ENCODE measurements around the gene BICD2. TPM values are rescaled to one million over a fixed set of nuclear protein-coding genes. Genes with fewer than 3 reads are reported as not detected.

Gene BICD2
- total RNA-seq, 1 donor from 2014 or later = 25.5 TPM

DNA sequence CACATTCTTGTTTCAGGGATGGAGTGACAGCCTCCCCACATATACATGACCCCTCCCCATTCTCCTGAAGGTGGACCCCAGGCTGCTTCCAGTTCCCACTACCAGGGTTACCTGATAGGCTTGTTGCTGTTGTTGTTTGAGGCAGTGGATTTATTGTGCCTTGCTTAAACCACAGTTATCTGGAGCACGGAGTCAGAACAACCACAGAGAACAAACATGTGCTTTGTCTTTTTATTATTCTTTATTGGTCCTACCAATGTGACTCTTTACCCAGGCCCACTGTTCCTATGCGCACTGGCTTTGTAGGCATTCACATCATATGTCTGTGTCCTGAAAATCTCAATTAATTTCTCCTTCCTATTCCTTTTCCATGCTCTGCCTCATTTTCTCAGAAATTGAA, 53.5 kb downstream of the BICD2 start:
- no peak overlapping the region for H3K4me3 Mint-ChIP-seq (ENCODE audit: low read depth)
- H3K9me3 Mint-ChIP-seq (ENCODE audit: low read depth) = no peaks in the 10 kb centered on the region
- no peaks in the 10 kb centered on the region for H3K27me3 Mint-ChIP-seq
- TF ChIP-seq, protein P1, sequence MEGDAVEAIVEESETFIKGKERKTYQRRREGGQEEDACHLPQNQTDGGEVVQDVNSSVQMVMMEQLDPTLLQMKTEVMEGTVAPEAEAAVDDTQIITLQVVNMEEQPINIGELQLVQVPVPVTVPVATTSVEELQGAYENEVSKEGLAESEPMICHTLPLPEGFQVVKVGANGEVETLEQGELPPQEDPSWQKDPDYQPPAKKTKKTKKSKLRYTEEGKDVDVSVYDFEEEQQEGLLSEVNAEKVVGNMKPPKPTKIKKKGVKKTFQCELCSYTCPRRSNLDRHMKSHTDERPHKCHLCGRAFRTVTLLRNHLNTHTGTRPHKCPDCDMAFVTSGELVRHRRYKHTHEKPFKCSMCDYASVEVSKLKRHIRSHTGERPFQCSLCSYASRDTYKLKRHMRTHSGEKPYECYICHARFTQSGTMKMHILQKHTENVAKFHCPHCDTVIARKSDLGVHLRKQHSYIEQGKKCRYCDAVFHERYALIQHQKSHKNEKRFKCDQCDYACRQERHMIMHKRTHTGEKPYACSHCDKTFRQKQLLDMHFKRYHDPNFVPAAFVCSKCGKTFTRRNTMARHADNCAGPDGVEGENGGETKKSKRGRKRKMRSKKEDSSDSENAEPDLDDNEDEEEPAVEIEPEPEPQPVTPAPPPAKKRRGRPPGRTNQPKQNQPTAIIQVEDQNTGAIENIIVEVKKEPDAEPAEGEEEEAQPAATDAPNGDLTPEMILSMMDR (IDR thresholded peaks at IDR 0.05; ENCODE audit: unreplicated experiment) = no peak
- H3K36me3 Mint-ChIP-seq (ENCODE audit: insufficient read depth) = peaks cover 14% of the 10 kb centered on the region
- no peak for DNase-seq (ENCODE audit: low spot score, unreplicated experiment)
- H3K4me1 Mint-ChIP-seq (ENCODE audit: low read depth) = peaks cover 1% of the 10 kb centered on the region
- no peak overlapping the region for H3K27ac Mint-ChIP-seq

DNA sequence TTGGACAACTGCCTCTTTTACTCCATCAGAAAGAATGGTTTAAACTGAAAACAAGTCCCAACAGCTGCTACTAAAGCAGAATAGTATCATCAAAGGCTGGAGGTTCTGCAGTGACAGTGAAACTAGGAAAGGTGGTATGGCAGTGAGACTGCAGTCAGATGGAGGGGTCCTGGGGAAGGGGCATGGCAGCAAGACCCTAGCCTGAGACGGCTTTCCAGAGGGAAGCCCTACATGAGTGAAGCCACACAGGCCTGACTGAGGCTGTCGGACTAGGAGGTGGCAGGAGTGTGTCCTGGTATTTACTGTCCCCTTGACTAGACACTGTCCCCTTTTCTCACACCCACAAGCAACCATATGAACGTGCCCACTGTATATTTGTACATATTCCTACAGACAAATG, 54.3 kb downstream of the BICD2 start:
- Mint-ChIP-seq H3K4me3 (ENCODE audit: low read depth) (no peak overlapping the region), H3K9me3 (ENCODE audit: low read depth) (no peaks in the 10 kb centered on the region), H3K4me1 (ENCODE audit: low read depth) (peaks cover 1% of the 10 kb centered on the region), H3K36me3 (ENCODE audit: insufficient read depth) (peaks cover 15% of the 10 kb centered on the region), H3K27ac (peak overlapping the region; percentile 35), H3K27me3 (no peaks in the 10 kb centered on the region)
- DNase-seq (ENCODE audit: low spot score, unreplicated experiment) = no peak
- TF ChIP-seq, protein P1 (IDR thresholded peaks at IDR 0.05; ENCODE audit: unreplicated experiment) = no peak

DNA sequence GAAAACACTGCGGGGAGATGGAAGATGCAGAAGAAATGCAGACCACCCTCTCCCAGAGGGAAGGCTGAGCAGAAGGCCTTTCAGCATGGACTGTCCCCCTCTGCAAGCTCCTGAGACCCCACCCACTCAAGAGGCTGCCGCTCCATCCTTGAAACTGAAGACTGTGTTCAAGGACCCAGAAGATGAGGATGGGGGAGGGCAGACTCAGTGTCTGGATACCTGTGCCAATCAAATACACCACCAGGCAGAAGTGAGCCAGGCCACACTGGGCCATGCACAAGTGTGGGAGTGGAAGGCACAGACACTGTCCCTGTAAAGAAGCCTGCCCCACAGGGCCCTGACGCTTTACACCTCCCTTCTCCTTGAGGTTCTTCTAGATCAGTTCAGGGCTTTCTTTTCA, 54.7 kb downstream of the BICD2 start:
- no peak overlapping the region for H3K4me3 Mint-ChIP-seq (ENCODE audit: low read depth)
- peaks cover 15% of the 10 kb centered on the region for H3K36me3 Mint-ChIP-seq (ENCODE audit: insufficient read depth)
- no peaks in the 10 kb centered on the region for H3K27me3 Mint-ChIP-seq
- no peaks in the 10 kb centered on the region for H3K9me3 Mint-ChIP-seq (ENCODE audit: low read depth)
- TF ChIP-seq, protein P1 (IDR thresholded peaks at IDR 0.05; ENCODE audit: unreplicated experiment) = no peak
- no peak for DNase-seq (ENCODE audit: low spot score, unreplicated experiment)
- H3K4me1 Mint-ChIP-seq (ENCODE audit: low read depth) = peaks cover 1% of the 10 kb centered on the region
- H3K27ac Mint-ChIP-seq = peak overlapping the region; percentile 35

DNA sequence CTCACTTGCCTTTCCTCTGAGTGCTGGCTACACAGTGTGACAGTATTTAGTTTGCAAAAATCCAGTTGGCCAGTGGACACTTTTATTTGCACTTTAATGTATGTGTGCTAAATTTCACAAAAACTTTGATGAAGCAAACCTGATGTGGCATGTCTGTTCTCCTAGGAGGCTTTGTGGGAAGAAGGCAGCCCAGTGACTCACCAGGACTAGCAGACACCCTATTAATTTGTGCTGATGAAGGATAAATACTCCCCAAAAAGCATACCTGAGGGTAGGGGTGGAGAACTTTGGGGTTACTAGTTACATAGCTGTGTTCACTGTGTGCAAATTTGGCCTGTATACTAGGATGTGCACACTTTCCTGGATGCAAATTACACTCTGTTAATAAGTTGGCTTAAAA, 55.4 kb downstream of the BICD2 start:
- Mint-ChIP-seq H3K27me3 (no peaks in the 10 kb centered on the region), H3K4me1 (ENCODE audit: low read depth) (peaks cover 1% of the 10 kb centered on the region), H3K4me3 (ENCODE audit: low read depth) (no peak overlapping the region), H3K36me3 (ENCODE audit: insufficient read depth) (peaks cover 15% of the 10 kb centered on the region), H3K9me3 (ENCODE audit: low read depth) (no peaks in the 10 kb centered on the region), H3K27ac (no peak overlapping the region)
- DNase-seq (ENCODE audit: low spot score, unreplicated experiment) = no peak
- TF ChIP-seq, protein P1 (IDR thresholded peaks at IDR 0.05; ENCODE audit: unreplicated experiment) = no peak

DNA sequence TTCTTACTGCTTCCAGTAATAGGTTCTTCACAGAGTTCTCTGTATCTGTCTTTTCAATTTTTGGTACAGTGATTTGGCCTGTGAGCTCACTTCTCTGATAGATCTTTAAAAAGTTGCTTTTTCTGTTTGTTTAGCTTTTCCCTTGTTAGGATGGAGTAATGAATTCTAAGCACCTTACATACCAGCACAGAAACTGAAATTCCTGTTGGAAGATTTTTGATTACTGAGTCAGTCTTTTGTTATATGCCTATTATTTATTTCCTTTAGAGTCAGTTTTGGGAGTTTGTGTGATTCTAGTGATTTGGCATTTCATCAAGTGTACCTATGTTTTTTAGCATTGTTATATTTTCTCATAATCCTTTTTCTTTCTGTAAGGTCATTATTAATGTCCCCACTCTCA, 57.1 kb downstream of the BICD2 start:
- peaks cover 1% of the 10 kb centered on the region for H3K4me1 Mint-ChIP-seq (ENCODE audit: low read depth)
- no peaks in the 10 kb centered on the region for H3K9me3 Mint-ChIP-seq (ENCODE audit: low read depth)
- TF ChIP-seq, protein P1 (IDR thresholded peaks at IDR 0.05; ENCODE audit: unreplicated experiment) = no peak
- no peak for DNase-seq (ENCODE audit: low spot score, unreplicated experiment)
- peaks cover 12% of the 10 kb centered on the region for H3K36me3 Mint-ChIP-seq (ENCODE audit: insufficient read depth)
- no peaks in the 10 kb centered on the region for H3K27me3 Mint-ChIP-seq
- H3K4me3 Mint-ChIP-seq (ENCODE audit: low read depth) = no peak overlapping the region
- H3K27ac Mint-ChIP-seq = no peak overlapping the region
